HepG2 (cell line): ENCODE results near the gene MCF2L. TPM values are rescaled to one million over a fixed set of nuclear protein-coding genes. Genes with fewer than 3 reads are reported as not detected.

Source experiments
- ATAC-seq: fragments of 200-7000 bp; cut with Tn5 transposase; 3 replicates; pipeline ENCODE4 v1.9.1; 2020; ENCODE audit warnings: mild to moderate bottlenecking, moderate library complexity
- BruUV-seq: library from RNA; stranded (reverse); fragments of 400-500 nt; replicated peaks from 2 replicates; lab custom pipeline; 2021; lab: Mats Ljungman, UMichigan
- CTCF ChIA-PET: fragments of 300-600 bp; formaldehyde crosslinking; extraction: SDS; loops from one replicate; lab custom pipeline; 2021; ENCODE audit warnings: low total read pairs, inconsistent platforms, low intra/inter-chr PET ratio; lab: Yijun Ruan, JAX
- POLR2A ChIA-PET: fragments of 350-600 bp; sonication (Branson Sonifier 250); formaldehyde crosslinking; loops from one replicate; lab custom pipeline; 2020; ENCODE audit warnings: antibody characterized with exemption, inconsistent platforms; lab: Yijun Ruan, JAX
- DNase-seq: peaks from one replicate; pipeline ENCODE4 v3.0.0-alpha.2; 2015; ENCODE audit warnings: low spot score
- FAIRE-seq: peaks from 3 replicates; lab custom pipeline; 2011; peaks lifted over from hg19 to GRCh38; lab: Jason Lieb, UNC
- H2AFZ ChIP-seq: one replicate; pipeline ENCODE4 v1.6.1; 2011; ENCODE audit warnings: low read length, inconsistent platforms
- H3K27ac ChIP-seq: fragments of 300-600 bp; 3 replicates; pipeline ENCODE4 v1.8.0; 2011; ENCODE audit warnings: mixed run types, mild to moderate bottlenecking, mixed read lengths, low read length, inconsistent platforms; ENCODE audit not compliant: insufficient read depth; ENCODE audit errors: extremely low read length
- H3K27me3 ChIP-seq, 2 experiments: fragments of 200-600 bp in 1 of 2; 2 replicates in 1 of 2; 3 replicates in 1 of 2; pipeline versions ENCODE4 v1.6.0 to v1.8.0; 2011; ENCODE audit warnings: low read length in 2 of 2, mild to moderate bottlenecking in 2 of 2, moderate library complexity in 2 of 2, inconsistent platforms in 1 of 2; ENCODE audit not compliant: insufficient read depth in 2 of 2, control insufficient read depth in 1 of 2
- H3K36me3 ChIP-seq, 2 experiments: fragments of 200-600 bp in 1 of 2; replicated peaks in 1 of 2; 2 replicates in 1 of 2; 3 replicates in 1 of 2; pipeline versions ENCODE4 v1.5.1 to v1.8.0; 2011; ENCODE audit warnings: low read length in 2 of 2, inconsistent platforms in 1 of 2; ENCODE audit not compliant: insufficient read depth in 2 of 2, control insufficient read depth in 1 of 2
- H3K4me1 ChIP-seq: 2 replicates; pipeline ENCODE4 v1.5.1; 2012; ENCODE audit warnings: low read length, inconsistent platforms; ENCODE audit not compliant: insufficient read depth
- H3K4me2 ChIP-seq: 2 replicates; pipeline ENCODE4 v1.6.0; 2011; ENCODE audit warnings: low read depth, low read length, inconsistent platforms
- H3K4me3 ChIP-seq, 3 experiments: fragments of 200-600 bp in 1 of 3; sonication (generic), shearing (Covaris generic) in 1 of 3; replicated peaks in 1 of 3; 2 replicates each; pipeline ENCODE4 v1.5.1; 2011 to 2016; ENCODE audit warnings: low read length in 3 of 3, inconsistent platforms in 2 of 3, low read depth in 2 of 3, mild to moderate bottlenecking in 2 of 3, control low read depth in 1 of 3, mixed read lengths in 1 of 3; ENCODE audit not compliant: insufficient read depth in 1 of 3
- H3K79me2 ChIP-seq: one replicate; pipeline ENCODE4 v1.6.1; 2011; ENCODE audit warnings: low read length, inconsistent platforms; ENCODE audit not compliant: insufficient read depth
- H3K9ac ChIP-seq: 2 replicates; pipeline ENCODE4 v1.6.0; 2011; ENCODE audit warnings: mild to moderate bottlenecking, low read depth, low read length, inconsistent platforms; ENCODE audit not compliant: insufficient read depth
- H3K9me3 ChIP-seq: 2 replicates; pipeline ENCODE4 v1.5.1; 2012; ENCODE audit warnings: mild to moderate bottlenecking, low read length
- H4K20me1 ChIP-seq: 2 replicates; pipeline ENCODE4 v1.6.0; 2011; ENCODE audit warnings: inconsistent platforms, mild to moderate bottlenecking, low read length, moderate library complexity; ENCODE audit not compliant: insufficient read depth
- HDAC6 ChIP-seq: fragments of 200-600 bp; sonication (generic); IDR thresholded peaks from 2 replicates; pipeline ENCODE4 v1.7.0; 2017; ENCODE audit warnings: mild to moderate bottlenecking, antibody characterized with exemption, low read length, low read depth
- HHEX ChIP-seq: IDR thresholded peaks from 2 replicates; pipeline ENCODE4 v1.6.1; 2016; ENCODE audit warnings: control low read depth
- HMGA1 ChIP-seq: sonication (generic); formaldehyde crosslinking; conservative IDR thresholded peaks from 2 replicates; pipeline ENCODE4 v1.4.0; 2020; ENCODE audit warnings: missing genetic modification reagents
- SP5 ChIP-seq: IDR thresholded peaks from 2 replicates; pipeline ENCODE4 v1.6.1; 2016; ENCODE audit warnings: low read depth, borderline replicate concordance
- TARDBP ChIP-seq: sonication (generic); formaldehyde crosslinking; IDR thresholded peaks from 2 replicates; pipeline ENCODE4 v1.8.0; 2022; ENCODE audit warnings: mild to moderate bottlenecking, missing genetic modification reagents
- U2AF2 ChIP-seq: fragments of 200-400 bp; formaldehyde crosslinking; IDR thresholded peaks from 2 replicates; pipeline ENCODE4 v1.6.1; 2017; ENCODE audit warnings: low read depth, mild to moderate bottlenecking, low read length
- ZNF687 ChIP-seq: sonication (generic); formaldehyde crosslinking; IDR thresholded peaks from 2 replicates; pipeline ENCODE4 v1.5.1; 2020; ENCODE audit warnings: mild to moderate bottlenecking, missing genetic modification reagents, moderate library complexity
- ZNF777 ChIP-seq: sonication (generic); formaldehyde crosslinking; IDR thresholded peaks from 2 replicates; pipeline ENCODE4 v1.4.0; 2020; ENCODE audit warnings: missing genetic modification reagents
- WGBS: methylation state at CpG from one replicate; pipeline ENCODE4 v1.1.6; 2017; ENCODE audit warnings: low lambda C conversion rate; 5-methylcytosine and 5-hydroxymethylcytosine counted together
- in situ Hi-C: cut with HindIII; loops from 2 replicates; pipeline ENCODE4 v1.10.0; 2017; ENCODE audit warnings: low pct_unique_long_range_greater_than_20kb; ENCODE audit not compliant: extremely low pct_ligation_motif_present
- intact Hi-C: fragments of 100-400 bp; cut with micrococcal nuclease; formaldehyde crosslinking; loops from one replicate; pipeline ENCODE4 v1.10.0; 2022; ENCODE audit not compliant: unreplicated experiment
- polyA plus RNA-seq, 8 experiments: library from polyadenylated mRNA; depleted of rRNA in 3 of 8; stranded (reverse) in 7 of 8; unstranded in 1 of 8; fragments of >200 nt; fragmentation: Illumina TruSeq in 4 of 8; extraction: Trizol in 4 of 8; gene quantifications; 2 replicates each; pipeline versions ENCODE4 v1.2.1 to v1.2.3, GENCODE V29; 2011 to 2016; ENCODE audit warnings: low read depth in 4 of 8, missing spikeins in 1 of 8, mixed read lengths in 1 of 8; ENCODE audit not compliant: insufficient read depth in 1 of 8
- total RNA-seq, 5 experiments: library from RNA; depleted of rRNA; stranded (reverse); fragments of >200 nt; fragmentation: Illumina TruSeq; extraction: Trizol; gene quantifications; 2 replicates each; pipeline ENCODE4 v1.2.3, GENCODE V29; 2016; ENCODE audit warnings: low read depth in 1 of 5
- TF ChIP-seq, protein P1 (sequence below): sonication (generic); formaldehyde crosslinking; IDR thresholded peaks from 2 replicates; pipeline ENCODE4 v1.4.0; 2020; ENCODE audit warnings: missing genetic modification reagents, borderline replicate concordance
- TF ChIP-seq, protein P2 (sequence below): sonication (generic); formaldehyde crosslinking; IDR thresholded peaks from 2 replicates; pipeline ENCODE4 v1.9.0; 2021; ENCODE audit warnings: missing genetic modification reagents, borderline replicate concordance

Gene MCF2L
- total and polyA plus RNA-seq, 2 of the 13 experiments (the other 11 are each of a cell fraction or from before 2014, with no cell fraction given): 19.4 to 28.4 TPM

DNA sequence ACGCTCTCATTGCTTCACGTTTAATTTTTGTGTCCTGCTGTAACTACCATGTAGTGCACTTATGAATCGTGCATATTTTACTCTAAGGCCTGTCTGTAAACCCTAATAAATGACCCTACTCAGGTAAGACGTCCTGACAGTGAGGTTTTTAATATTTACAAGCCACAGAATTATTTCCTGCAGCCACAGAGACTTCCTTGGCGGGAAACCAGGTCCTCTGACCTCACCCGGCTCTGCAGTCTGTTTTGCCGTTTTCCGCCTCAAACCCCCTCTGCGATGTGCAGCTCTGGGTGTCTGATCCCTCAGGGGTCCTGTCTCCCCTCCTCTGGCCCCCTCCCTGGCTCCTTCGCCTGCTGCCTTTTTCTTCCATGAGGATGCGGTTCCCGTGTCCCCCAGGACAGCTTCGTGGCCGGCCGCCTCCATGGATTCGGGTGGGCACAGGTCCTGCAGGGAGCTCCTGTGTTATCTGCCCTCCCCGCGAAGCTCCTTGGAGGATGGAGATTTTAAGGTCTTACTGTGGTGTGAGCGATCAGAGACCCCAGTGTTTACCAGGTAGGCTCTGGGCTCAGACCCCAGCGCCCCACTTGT is 66.3 kb downstream of the MCF2L start:
- FAIRE-seq (no peak), ATAC-seq (no peak), DNase-seq (no peak)
- Histone ChIP-seq H4K20me1 (no peaks in the 10 kb centered on the region), H3K9ac (no peak overlapping the region), H3K9me3 (no peaks in the 10 kb centered on the region), H3K27me3 (no peaks in the 10 kb centered on the region; a peak in 1 of 5 replicates), H3K4me3 (no peak overlapping the region), H3K4me1 (peaks cover 9% of the 10 kb centered on the region; the same call in 1 of the 2 replicates), H3K4me2 (0 out of 2 replicates have a peak overlapping the region, but pooled peaks have one; percentile 18), H2AFZ (no peak overlapping the region), H3K79me2 (no peaks in the 10 kb centered on the region), H3K27ac (no peak overlapping the region), H3K36me3 (peaks cover 7 to 14% of the 10 kb centered on the region in 2 experiments; a peak in 3 of 5 replicates)
- intact Hi-C loops: loop anchor here (1.0 to 2.0 kb wide), 2 partner anchors 88 to 185 kb away; no protein-coding TSS in a partner anchor
- ChIA-PET CTCF (interaction anchor here (1.2 to 1.8 kb wide), 3 partner anchors 88 to 185 kb away, joined by 4 to 15 read pairs (median 5); partner anchors contain the start of gene F10), POLR2A (no interaction called here)
- in situ Hi-C loops: loop anchor here (5.0 kb wide), 1 partner anchor 87 kb away; the partner anchor contains the start of gene F10
- 79% methylated on average over 20 of the region's 20 CpGs for WGBS
- no TSS peak for BruUV-seq
- TF ChIP-seq ZNF687 (CRISPR knock-in tag) (0 out of 2 replicates have a peak, but pooled peaks have one; percentile 8), HHEX (CRISPR knock-in tag) (no peak), SP5 (CRISPR knock-in tag) (0 out of 2 replicates have a peak, but pooled peaks have one; percentile 2), HDAC6 (no peak), HMGA1 (no peak), TARDBP (CRISPR knock-in tag) (no peak), U2AF2 (no peak), ZNF777 (CRISPR knock-in tag) (0 out of 2 replicates have a peak, but pooled peaks have one; percentile 0)
- TF ChIP-seq, protein P1, sequence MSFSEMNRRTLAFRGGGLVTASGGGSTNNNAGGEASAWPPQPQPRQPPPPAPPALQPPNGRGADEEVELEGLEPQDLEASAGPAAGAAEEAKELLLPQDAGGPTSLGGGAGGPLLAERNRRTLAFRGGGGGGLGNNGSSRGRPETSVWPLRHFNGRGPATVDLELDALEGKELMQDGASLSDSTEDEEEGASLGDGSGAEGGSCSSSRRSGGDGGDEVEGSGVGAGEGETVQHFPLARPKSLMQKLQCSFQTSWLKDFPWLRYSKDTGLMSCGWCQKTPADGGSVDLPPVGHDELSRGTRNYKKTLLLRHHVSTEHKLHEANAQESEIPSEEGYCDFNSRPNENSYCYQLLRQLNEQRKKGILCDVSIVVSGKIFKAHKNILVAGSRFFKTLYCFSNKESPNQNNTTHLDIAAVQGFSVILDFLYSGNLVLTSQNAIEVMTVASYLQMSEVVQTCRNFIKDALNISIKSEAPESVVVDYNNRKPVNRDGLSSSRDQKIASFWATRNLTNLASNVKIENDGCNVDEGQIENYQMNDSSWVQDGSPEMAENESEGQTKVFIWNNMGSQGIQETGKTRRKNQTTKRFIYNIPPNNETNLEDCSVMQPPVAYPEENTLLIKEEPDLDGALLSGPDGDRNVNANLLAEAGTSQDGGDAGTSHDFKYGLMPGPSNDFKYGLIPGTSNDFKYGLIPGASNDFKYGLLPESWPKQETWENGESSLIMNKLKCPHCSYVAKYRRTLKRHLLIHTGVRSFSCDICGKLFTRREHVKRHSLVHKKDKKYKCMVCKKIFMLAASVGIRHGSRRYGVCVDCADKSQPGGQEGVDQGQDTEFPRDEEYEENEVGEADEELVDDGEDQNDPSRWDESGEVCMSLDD (CRISPR knock-in tag): no peak
- TF ChIP-seq, protein P2, sequence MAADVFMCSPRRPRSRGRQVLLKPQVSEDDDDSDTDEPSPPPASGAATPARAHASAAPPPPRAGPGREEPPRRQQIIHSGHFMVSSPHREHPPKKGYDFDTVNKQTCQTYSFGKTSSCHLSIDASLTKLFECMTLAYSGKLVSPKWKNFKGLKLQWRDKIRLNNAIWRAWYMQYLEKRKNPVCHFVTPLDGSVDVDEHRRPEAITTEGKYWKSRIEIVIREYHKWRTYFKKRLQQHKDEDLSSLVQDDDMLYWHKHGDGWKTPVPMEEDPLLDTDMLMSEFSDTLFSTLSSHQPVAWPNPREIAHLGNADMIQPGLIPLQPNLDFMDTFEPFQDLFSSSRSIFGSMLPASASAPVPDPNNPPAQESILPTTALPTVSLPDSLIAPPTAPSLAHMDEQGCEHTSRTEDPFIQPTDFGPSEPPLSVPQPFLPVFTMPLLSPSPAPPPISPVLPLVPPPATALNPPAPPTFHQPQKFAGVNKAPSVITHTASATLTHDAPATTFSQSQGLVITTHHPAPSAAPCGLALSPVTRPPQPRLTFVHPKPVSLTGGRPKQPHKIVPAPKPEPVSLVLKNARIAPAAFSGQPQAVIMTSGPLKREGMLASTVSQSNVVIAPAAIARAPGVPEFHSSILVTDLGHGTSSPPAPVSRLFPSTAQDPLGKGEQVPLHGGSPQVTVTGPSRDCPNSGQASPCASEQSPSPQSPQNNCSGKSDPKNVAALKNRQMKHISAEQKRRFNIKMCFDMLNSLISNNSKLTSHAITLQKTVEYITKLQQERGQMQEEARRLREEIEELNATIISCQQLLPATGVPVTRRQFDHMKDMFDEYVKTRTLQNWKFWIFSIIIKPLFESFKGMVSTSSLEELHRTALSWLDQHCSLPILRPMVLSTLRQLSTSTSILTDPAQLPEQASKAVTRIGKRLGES (CRISPR knock-in tag): no peak
